BJ (cell line): ENCODE measurements around the gene BRD7. TPM values are rescaled to one million over a fixed set of nuclear protein-coding genes. Genes with fewer than 3 reads are reported as not detected.

Source experiments
- CTCF ChIA-PET: fragments of 350-600 bp; formaldehyde crosslinking; extraction: SDS; loops from one replicate; lab custom pipeline; 2021; ENCODE audit warnings: antibody characterized with exemption, inconsistent platforms; lab: Yijun Ruan, JAX
- POLR2A ChIA-PET: fragments of 300-600 bp; sonication (Branson Sonifier 250); formaldehyde crosslinking; extraction: SDS; loops from one replicate; lab custom pipeline; 2021; ENCODE audit warnings: antibody characterized with exemption; lab: Charles Lee
- DNase-seq: peaks from one replicate; pipeline ENCODE4 v3.0.0-alpha.2; 2011; ENCODE audit warnings: low read depth
- H3K27me3 ChIP-seq: 2 replicates; pipeline ENCODE4 v1.6.0; 2011; ENCODE audit warnings: low read length; ENCODE audit not compliant: control insufficient read depth, insufficient read depth
- H3K36me3 ChIP-seq: 2 replicates; pipeline ENCODE4 v1.5.1; 2011; ENCODE audit warnings: low read length; ENCODE audit not compliant: control insufficient read depth, insufficient read depth
- H3K4me3 ChIP-seq: 2 replicates; pipeline ENCODE4 v1.5.1; 2011; ENCODE audit warnings: low read depth, mild to moderate bottlenecking, control low read depth, low read length
- CTCF ChIP-seq: IDR thresholded peaks from 2 replicates; pipeline ENCODE4 v1.5.1; 2011; ENCODE audit warnings: low read depth, mild to moderate bottlenecking, control low read depth, inconsistent platforms, low read length, moderate library complexity; ENCODE audit not compliant: insufficient read depth
- polyA plus RNA-seq: library from polyadenylated mRNA; depleted of rRNA; stranded (reverse); fragments of >200 nt; gene quantifications from 2 replicates; pipeline ENCODE4 v1.2.3, GENCODE V29; 2011

Gene BRD7
- polyA plus RNA-seq, 1 experiment: 30.3 TPM

- no peak for TF ChIP-seq CTCF
- POLR2A ChIA-PET: no interaction called here
- DNase-seq: no peak
- Histone ChIP-seq H3K27me3 (no peaks in the 10 kb centered on the region), H3K4me3 (no peak overlapping the region), H3K36me3 (no peaks in the 10 kb centered on the region)
- CTCF ChIA-PET: interaction anchor here (1.5 kb wide), 1 partner anchor 10 kb away, joined by 6 read pairs; no protein-coding TSS in a partner anchor
These were observed 87.3 kb downstream of the BRD7 start for GRCh38 chr16:50281391-50282009.

GRCh38 chr16:50280932-50281331 lies 87.9 kb downstream of the BRD7 start:
- no peak for DNase-seq
- CTCF ChIA-PET: interaction anchor here (1.5 kb wide), 1 partner anchor 9 kb away, joined by 6 read pairs; no protein-coding TSS in a partner anchor
- Histone ChIP-seq H3K4me3 (no peak overlapping the region), H3K27me3 (no peaks in the 10 kb centered on the region), H3K36me3 (no peaks in the 10 kb centered on the region)
- no peak for TF ChIP-seq CTCF
- POLR2A ChIA-PET: no interaction called here

- ChIA-PET POLR2A (no interaction called here), CTCF (interaction anchor here (1.1 to 1.3 kb wide), 2 partner anchors 11 to 48 kb away, joined by 3 to 5 read pairs; no protein-coding TSS in a partner anchor)
- Histone ChIP-seq H3K4me3 (no peak overlapping the region), H3K27me3 (no peaks in the 10 kb centered on the region), H3K36me3 (no peaks in the 10 kb centered on the region)
- DNase-seq: no peak
- TF ChIP-seq CTCF: no peak
These were observed 89.3 kb downstream of the BRD7 start for GRCh38 chr16:50279504-50279865.

GRCh38 chr16:50278251-50278650 lies 90.5 kb downstream of the BRD7 start:
- Histone ChIP-seq H3K4me3 (no peak overlapping the region), H3K36me3 (no peaks in the 10 kb centered on the region), H3K27me3 (no peaks in the 10 kb centered on the region)
- no peak for TF ChIP-seq CTCF
- ChIA-PET CTCF (interaction anchor here (0.7 kb wide), 1 partner anchor 27 kb away, joined by 3 read pairs; no protein-coding TSS in a partner anchor), POLR2A (interaction anchor here (0.7 kb wide), 1 partner anchor 24 kb away, joined by 5 read pairs; no protein-coding TSS in a partner anchor)
- DNase-seq: no peak

GRCh38 chr16:50276801-50277555 lies 91.8 kb downstream of the BRD7 start:
- 0 out of 2 replicates have a peak, but pooled peaks cover 1% of the 10 kb centered on the region for H3K36me3 ChIP-seq
- CTCF ChIA-PET: no interaction called here
- no peak overlapping the region for H3K4me3 ChIP-seq
- H3K27me3 ChIP-seq: no peaks in the 10 kb centered on the region
- DNase-seq: no peak
- POLR2A ChIA-PET: no interaction called here
- no peak for TF ChIP-seq CTCF
